Testis (tissue), 3 donors: ENCODE data around the gene RPL9. TPM values are rescaled to one million over a fixed set of nuclear protein-coding genes. Genes with fewer than 3 reads are reported as not detected.

Experiments used
- DNase-seq: peaks from one replicate; pipeline ENCODE4 v3.0.0-alpha.2; 2019
- H3K27ac ChIP-seq, 2 donors: fragments of 200-600 bp; sonication (generic); one replicate each; pipeline ENCODE4 v1.5.1; 2019
- H3K27me3 ChIP-seq: fragments of 200-600 bp; sonication (generic); one replicate; pipeline ENCODE4 v1.5.1; 2019
- H3K36me3 ChIP-seq: fragments of 200-600 bp; sonication (generic); one replicate; pipeline ENCODE4 v1.5.1; 2017; ENCODE audit warnings: low read depth; ENCODE audit errors: missing control alignments
- H3K4me1 ChIP-seq: fragments of 200-600 bp; sonication (generic); one replicate; pipeline ENCODE4 v1.5.1; 2019
- H3K4me3 ChIP-seq, 2 donors: fragments of 200-600 bp; sonication (generic); one replicate each; pipeline ENCODE4 v1.5.1; 2017 to 2019
- H3K9me3 ChIP-seq: fragments of 200-600 bp; sonication (generic); one replicate; pipeline ENCODE4 v1.5.1; 2017
- POLR2A ChIP-seq: fragments of 450-650 bp; IDR thresholded peaks from one replicate; pipeline ENCODE4 v1.6.1; 2017; ENCODE audit warnings: antibody characterized with exemption, mild to moderate bottlenecking, moderate library complexity
- WGBS, 2 donors: methylation state at CpG; one replicate each; pipeline ENCODE4 v1.1.5; 2018; 5-methylcytosine and 5-hydroxymethylcytosine counted together
- intact Hi-C: fragments of 100-400 bp; cut with DNase I; formaldehyde crosslinking; loops from one replicate; pipeline ENCODE4 v1.15.1; 2023; ENCODE audit warnings: low total_unique reads
- microRNA-seq, 2 donors: library from miRNA; unstranded; fragments of <30 nt; microRNA quantifications; one replicate each; pipeline ENCODE4, GENCODE V29; 2016; ENCODE audit warnings: borderline number of aligned reads in 2 of 2, borderline replicate concordance in 1 of 2
- polyA plus RNA-seq: library from polyadenylated mRNA; stranded (reverse); fragments of 350-450 nt; fragmentation: Illumina TruSeq; extraction: RNeasy Lipid Tissue Mini Kit (QIAGEN cat#74804); gene quantifications from one replicate; pipeline ENCODE4 v1.2.3, GENCODE V29; 2014; ENCODE audit warnings: low read depth, low replicate concordance; ENCODE audit not compliant: insufficient read depth
- small RNA-seq, 2 donors: library from RNA; depleted of rRNA; stranded (forward); fragments of <200 nt; gene quantifications; one replicate each; pipeline ENCODE3, GENCODE V24; 2016
- total RNA-seq, 2 donors: library from RNA; depleted of rRNA; stranded (reverse); fragments of >200 nt; gene quantifications; one replicate each; pipeline ENCODE4 v1.2.3, GENCODE V29; 2016
- TF ChIP-seq, protein P1 (sequence below), 3 experiments: fragments of 450-650 bp in 2 of 3; fragments of 200-600 bp in 1 of 3; sonication (generic) in 1 of 3; IDR thresholded peaks; one replicate each; pipeline ENCODE4 v1.5.1; 2016 to 2019; ENCODE audit warnings: antibody characterized with exemption in 3 of 3, mild to moderate bottlenecking in 2 of 3, moderate library complexity in 1 of 3

Gene RPL9
- total and polyA plus RNA-seq, 3 donors from 2014 or later: 755 to 1,315 (median 1,313) TPM

DNA sequence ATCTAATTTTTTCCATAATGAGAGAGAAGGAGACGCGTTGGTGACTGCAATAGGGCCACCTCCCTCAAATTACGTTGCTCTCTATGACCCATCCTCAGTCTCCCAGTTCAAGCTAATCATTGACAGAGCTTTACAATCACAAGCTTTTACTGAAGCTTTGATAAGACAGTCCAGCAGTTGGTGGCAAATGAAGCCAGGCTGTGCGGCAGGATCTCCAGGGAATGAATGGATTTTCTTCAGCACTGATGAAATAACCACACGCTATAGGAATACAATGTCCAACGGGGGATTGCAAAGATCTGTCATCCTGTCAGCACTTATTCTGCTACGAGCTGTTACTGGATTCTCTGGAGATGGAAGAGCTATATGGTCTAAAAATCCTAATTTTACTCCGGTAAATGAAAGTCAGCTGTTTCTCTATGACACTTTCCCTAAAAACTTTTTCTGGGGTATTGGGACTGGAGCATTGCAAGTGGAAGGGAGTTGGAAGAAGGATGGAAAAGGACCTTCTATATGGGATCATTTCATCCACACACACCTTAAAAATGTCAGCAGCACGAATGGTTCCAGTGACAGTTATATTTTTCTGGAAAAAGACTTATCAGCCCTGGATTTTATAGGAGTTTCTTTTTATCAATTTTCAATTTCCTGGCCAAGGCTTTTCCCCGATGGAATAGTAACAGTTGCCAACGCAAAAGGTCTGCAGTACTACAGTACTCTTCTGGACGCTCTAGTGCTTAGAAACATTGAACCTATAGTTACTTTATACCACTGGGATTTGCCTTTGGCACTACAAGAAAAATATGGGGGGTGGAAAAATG lies 51.7 kb downstream of the RPL9 start, which contains the start of gene KLB:
KLB (plus strand) TSS at position 168 of the 821 bp plus-strand sequence; CDS start at position 188, 20 bp downstream.
- no peaks in the 10 kb centered on the region for H3K9me3 ChIP-seq
- TF ChIP-seq, protein P1, sequence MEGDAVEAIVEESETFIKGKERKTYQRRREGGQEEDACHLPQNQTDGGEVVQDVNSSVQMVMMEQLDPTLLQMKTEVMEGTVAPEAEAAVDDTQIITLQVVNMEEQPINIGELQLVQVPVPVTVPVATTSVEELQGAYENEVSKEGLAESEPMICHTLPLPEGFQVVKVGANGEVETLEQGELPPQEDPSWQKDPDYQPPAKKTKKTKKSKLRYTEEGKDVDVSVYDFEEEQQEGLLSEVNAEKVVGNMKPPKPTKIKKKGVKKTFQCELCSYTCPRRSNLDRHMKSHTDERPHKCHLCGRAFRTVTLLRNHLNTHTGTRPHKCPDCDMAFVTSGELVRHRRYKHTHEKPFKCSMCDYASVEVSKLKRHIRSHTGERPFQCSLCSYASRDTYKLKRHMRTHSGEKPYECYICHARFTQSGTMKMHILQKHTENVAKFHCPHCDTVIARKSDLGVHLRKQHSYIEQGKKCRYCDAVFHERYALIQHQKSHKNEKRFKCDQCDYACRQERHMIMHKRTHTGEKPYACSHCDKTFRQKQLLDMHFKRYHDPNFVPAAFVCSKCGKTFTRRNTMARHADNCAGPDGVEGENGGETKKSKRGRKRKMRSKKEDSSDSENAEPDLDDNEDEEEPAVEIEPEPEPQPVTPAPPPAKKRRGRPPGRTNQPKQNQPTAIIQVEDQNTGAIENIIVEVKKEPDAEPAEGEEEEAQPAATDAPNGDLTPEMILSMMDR (IDR thresholded peaks at IDR 0.05): no peak
- no peak for TF ChIP-seq POLR2A
- 63 to 71% methylated on average over 12 of the region's 12 CpGs for WGBS, 2 donors
- H3K27ac ChIP-seq: no peak within 1 kb of the TSS
- H3K4me3 ChIP-seq: no peak within 1 kb of the TSS
- intact Hi-C loops: no loop called here
- no peak for DNase-seq
- H3K4me1 ChIP-seq: no peaks in the 10 kb centered on the region
- H3K36me3 ChIP-seq: no peaks in the 10 kb centered on the region
- no peaks in the 10 kb centered on the region for H3K27me3 ChIP-seq

Small RNAs within 50 kb of the gene (microRNA-seq; reads per million reads assigned to microRNA genes)
- gene MIR5591: 0 reads per million in 2 donors

Small RNAs within 50 kb of the gene (small RNA-seq; reads per million reads assigned to genes)
- gene MIR5591: 0 reads per million in 2 donors
- gene RF00019: 0 reads per million in 2 donors

Other genes with a start within 250 kb of the RPL9 start
- 10 to 100 TPM; 29.5 to 34.9 TPM for gene RFC1, start 92.6 kb downstream of the RPL9 start, total RNA-seq
- gene RFC1, start 92.6 kb downstream of the RPL9 start, polyA plus RNA-seq: 26.9 TPM
- gene KLB, start 52.0 kb downstream of the RPL9 start, total RNA-seq: 1 to 10 TPM; 1.1 to 1.4 TPM
- gene KLB, start 52.0 kb downstream of the RPL9 start, polyA plus RNA-seq: 6.6 TPM
- 10 to 100 TPM; 24.0 to 31.1 TPM for gene LIAS, start 134 bp upstream of the RPL9 start, total RNA-seq
- gene LIAS, start 134 bp upstream of the RPL9 start, polyA plus RNA-seq: 59.0 TPM
- gene UGDH, start 68.5 kb upstream of the RPL9 start, total RNA-seq: 10 to 100 TPM; 11.3 to 21.4 TPM
- gene UGDH, start 68.5 kb upstream of the RPL9 start, polyA plus RNA-seq: 8.1 TPM
- gene SMIM14, start 179.9 kb upstream of the RPL9 start, total RNA-seq: 10 to 100 TPM; 20.4 to 32.0 TPM
- gene SMIM14, start 179.9 kb upstream of the RPL9 start, polyA plus RNA-seq: 73.8 TPM
- gene UBE2K, start 239.2 kb upstream of the RPL9 start, total RNA-seq: 10 to 100 TPM; 23.0 to 24.3 TPM
- gene UBE2K, start 239.2 kb upstream of the RPL9 start, polyA plus RNA-seq: 81.8 TPM